ENCODE data around the gene TSPAN7. TPM values are rescaled to one million over a fixed set of nuclear protein-coding genes. Genes with fewer than 3 reads are reported as not detected.

Gene TSPAN7
- total RNA-seq, 1 donor from 2014 or later: 3.9 TPM

DNA sequence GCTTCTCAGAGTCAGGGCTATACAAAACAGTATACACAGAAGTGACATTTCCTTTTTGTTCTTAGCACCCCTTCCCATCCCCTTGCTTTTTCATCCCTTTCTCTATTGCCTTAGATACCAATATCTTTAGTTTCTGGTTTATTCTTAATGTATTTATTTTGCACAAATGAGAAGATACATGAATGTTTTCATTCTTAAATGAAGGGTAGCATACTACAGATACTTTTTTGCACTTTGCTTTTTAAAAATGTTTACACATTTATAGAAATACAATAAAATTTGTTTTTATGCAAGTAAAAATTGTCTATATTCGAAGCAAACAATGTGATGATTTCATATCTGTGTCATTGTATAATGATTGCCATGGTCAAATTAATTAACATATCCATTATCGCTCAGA, 33.1 kb downstream of the TSPAN7 start:
- DNase-seq (ENCODE audit: low spot score): no peak

DNA sequence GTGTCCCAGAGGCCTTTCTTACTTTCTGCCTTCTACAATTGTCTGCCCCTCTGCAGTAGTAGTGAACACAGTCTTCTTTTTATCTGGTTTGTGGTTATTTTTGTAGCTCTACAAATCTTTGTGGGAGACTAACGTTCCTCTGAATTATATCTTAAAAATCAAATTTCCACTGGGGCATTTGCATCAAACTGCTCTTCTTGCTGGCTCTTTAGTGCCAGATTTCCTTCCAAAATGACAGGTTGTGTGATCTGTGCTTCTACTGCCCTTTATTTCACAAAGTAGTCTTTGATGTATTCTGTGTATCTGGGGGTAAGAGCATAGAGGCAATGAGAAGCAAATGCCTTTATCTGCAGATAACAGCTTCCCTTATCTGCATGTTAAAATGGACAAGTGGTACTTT, 34.5 kb downstream of the TSPAN7 start:
- DNase-seq (ENCODE audit: low spot score): no peak

DNA sequence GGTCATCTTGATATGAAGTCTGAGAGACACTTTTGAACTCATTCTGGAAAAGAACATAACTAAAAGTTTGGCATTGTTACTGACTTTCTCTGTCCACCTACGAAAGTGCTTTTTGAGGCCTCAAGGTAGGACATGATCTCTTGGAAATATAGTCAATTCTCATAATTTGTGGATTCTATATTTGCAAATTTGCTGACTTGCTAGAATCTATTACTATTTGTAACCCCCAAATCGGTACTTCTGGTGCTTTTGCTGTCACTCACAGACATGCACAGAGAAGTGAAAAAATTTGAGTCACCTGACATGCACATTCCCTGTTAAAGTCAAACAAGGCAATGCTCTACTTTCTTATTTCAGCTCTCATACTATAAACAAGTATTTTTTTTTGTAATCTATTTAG, 35.6 kb downstream of the TSPAN7 start:
- no peak for DNase-seq (ENCODE audit: low spot score)

DNA sequence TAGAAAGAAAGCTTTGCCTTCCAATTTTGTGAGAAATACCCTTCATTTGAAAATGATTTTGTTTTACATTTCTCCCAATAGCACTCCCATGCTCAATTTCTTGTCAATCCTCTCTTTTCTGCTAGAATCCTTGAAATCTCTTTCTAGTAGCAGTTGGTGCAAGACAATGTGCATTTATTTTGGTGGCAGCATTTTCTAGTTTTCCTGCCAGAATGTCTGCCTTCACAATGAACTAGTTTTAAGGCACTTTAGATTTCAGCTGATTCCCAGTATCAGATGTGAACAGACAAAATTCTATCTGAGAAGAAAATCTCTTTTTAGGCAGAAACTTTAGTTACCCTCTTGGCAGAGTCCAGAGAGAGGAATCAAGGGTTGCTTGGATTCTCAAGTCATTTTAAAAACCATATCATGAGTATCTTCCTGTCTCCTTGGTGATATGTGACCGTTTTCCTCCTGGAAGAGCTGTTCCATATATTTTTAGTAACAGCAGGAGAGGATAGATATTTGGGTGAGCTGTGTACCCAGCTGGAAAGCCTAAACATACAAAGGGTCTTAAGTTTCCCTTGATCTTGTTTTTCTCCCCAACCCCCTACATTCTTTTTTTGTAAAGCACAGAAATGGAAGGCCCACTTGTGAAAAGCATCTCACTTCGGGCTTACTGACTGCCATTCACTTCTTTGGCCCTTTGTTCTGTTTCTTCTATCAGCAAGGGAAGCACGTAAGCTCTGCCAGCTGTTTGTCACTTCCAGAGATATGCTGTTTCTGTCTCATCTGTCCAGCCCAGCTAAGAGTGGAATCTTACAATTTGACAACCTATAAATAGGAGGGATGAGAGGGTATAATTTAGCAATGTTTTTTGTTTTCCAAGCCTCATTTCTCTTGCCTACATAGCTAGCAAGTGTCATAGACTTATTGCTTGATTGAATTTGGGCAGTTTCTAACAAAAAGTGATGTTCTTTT, 38.7 kb downstream of the TSPAN7 start:
- DNase-seq (ENCODE audit: low spot score): peak; percentile 7

DNA sequence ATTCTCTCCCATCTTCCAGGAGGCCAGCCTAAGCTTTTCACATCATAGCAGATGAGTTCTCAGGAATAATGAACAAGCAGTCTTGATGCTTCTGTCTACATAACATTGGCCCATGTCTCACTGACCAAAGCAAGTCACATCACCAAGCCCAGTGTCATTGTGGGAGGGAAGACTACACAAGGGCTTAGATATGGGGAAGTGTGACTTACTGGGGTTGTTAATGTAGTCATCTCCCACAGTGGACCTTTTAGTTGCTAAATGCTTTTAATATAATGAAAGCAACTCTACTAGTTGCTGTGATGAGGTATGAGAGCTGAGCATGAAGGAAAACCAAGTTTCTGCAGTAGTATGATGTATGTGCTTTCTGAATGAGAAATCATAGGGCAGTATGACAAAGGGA, 40.5 kb downstream of the TSPAN7 start:
- DNase-seq (ENCODE audit: low spot score): no peak

DNA sequence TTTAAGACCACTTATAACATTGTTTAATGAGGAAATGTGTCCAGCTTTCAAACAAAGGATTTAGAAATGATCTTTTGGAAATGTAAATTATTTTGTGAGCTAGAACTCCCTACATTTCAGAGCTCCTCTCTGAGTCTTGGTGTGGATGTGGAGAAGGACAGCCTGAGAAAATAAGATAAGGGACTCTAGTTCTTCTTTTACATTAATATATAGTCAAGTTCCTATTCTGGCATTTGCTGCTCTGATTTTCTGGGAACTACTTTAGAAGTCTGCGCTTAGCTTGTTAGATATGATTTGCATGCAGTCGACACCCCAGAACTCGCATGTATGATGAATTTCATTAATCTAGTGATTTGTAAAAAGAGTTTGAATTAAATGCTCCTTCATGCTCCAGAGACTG, 45.5 kb downstream of the TSPAN7 start:
- no peak for DNase-seq (ENCODE audit: low spot score)

DNA sequence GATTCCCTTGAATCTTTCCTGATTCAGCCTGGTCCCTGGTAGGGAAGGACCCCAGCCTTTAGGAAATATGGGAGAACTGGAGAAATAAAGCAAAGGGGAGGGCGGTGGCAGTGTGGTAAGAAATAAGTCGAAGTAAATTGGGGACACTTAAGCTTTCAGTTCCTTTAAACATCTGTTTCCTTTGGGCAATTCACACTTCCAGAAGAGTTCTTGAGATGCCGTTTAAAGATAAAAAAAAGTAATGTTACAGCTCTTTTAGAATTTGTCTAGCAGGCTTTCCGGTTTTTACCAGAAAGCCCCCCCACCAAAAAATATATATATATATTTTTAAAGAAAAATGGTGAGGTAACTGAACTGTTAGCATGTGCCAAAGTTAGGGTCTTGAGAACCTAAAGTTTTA, 46.6 kb downstream of the TSPAN7 start:
- DNase-seq (ENCODE audit: low spot score): no peak

DNA sequence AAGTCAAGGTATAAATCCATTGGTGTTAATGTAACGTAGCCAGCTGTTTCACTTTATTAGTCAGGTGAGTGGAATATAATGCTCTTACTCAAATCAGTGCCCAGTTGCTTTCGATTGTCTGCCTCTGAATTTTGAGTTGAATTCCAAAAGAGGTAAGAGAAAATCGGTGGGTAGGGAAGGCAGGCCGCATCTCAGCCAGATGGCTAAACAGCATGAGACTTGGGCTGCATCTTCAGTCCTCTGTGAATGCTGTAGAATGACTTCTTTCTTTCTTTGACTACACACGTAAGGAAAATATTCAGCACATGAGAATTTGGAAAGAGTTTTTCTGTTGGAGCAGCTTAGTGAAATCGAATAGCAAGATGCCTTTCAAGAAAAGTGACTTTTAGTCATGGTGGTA, 49.5 kb downstream of the TSPAN7 start:
- DNase-seq (ENCODE audit: low spot score): no peak

DNA sequence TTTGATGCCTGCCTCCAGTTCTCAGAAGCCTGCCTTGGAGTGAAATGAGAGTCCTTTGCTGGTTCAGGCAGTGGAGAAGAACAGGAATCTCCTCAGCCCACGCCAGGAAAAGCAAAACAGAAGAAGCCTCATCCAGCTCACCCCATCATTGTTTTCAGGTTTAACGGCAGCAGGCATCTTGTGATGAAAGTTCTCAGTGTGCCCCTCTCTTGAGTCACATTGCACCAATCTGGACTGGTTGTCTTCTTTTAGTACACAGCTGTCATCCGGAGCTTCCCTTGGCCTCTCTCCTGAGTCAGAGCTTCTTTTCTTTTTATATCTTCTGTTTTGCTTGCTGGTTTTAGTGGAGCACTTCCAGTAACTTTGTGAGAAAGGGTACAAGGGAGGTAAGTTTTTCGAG, 50.9 kb downstream of the TSPAN7 start:
- DNase-seq (ENCODE audit: low spot score): no peak

DNA sequence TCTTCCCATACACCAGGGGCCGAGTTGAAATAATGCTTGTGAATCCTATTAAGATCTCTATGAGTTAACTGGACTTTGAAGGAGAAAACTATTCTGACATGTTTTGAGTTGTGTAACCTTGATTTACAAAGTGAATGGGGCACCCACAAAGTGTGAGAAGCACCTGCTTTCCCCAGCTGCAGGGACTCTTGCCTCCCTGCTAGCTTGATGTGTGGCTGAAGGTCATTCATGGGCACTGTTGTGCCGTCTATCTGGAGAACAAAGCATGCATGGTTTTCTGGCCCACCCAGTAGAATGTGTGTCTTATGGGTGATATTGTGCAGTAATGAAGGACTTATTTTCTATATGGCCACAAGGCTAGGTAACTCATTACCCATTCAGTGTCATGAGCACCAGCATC, 53.1 kb downstream of the TSPAN7 start:
- no peak for DNase-seq (ENCODE audit: low spot score)

DNA sequence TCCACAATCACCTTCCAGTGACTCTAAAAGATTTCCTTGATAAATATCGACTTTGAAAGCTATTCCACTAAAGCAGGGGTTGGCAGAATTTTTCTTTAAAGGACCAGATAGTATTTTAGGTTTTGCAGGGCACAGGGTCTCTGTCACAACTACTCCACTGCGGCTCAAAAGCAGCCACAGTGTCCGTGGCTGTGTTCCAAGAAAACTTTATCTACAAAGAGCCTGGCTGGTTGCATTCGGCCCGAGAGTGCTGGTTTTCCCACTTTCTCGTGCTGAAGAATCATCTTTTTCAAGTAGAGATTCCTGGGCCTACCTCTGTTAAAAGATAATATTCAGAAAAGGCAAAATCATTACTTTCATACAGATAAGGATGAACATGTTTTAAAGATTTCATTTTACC, 55.6 kb downstream of the TSPAN7 start:
- DNase-seq (ENCODE audit: low spot score): peak; percentile 15

DNA sequence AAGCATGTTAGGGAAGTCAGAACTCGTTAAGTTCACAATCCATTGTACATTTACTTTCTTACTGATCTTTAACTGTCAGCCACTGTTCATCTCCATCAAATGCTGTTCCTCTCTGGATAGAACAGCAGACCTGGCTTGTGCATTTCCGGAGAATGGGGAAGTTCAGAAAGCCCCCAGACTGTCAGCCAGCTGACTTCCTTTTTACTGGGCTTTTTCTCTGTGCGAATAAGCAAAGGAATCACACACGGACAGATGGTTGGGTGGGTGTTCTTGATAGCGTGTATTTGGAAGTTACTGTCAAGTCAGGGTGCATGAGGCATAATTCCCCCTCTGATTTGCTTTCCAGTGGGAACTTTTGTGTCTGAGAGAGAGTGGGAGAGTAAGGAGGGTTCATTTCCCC, 56.8 kb downstream of the TSPAN7 start:
- no peak for DNase-seq (ENCODE audit: low spot score)

DNA sequence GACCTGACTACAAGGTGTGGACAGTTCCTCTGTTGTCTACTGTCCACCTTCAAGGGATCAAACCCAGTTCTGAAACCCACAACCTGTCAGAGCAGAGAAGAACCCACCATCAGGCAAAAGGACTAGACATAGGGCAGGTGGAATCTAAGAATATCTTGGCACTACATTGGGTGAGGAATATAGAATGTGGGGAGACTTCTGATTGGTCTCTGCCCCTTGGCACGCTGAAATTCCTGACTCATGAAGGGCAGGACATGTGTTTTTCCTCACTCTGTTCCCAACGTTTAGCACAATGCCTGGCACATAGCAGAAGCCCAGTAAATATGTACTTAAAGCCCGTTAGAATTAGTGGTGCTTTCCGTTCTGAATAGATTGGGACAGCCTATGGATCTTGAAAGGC, 59.3 kb downstream of the TSPAN7 start:
- DNase-seq (ENCODE audit: low spot score): no peak

DNA sequence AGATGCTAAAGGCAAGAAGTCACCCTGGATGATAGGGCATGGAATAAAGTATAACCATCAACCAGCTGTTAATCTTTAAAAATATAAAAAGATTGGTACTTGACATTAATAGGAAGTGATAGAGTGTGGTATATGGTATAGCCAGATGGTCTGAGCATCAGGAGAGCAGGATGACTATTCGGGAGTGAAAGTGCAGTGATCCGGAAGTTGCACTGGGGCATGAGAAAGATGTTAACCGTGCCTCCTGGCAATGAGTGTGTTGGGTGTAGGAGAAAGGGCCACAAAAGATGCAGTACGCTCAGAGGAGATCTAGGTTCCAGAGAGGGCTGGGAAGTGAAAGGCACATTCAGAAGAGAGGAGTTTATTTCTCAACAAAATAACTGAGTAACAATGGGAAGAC, 65.0 kb downstream of the TSPAN7 start:
- no peak for DNase-seq (ENCODE audit: low spot score)

DNA sequence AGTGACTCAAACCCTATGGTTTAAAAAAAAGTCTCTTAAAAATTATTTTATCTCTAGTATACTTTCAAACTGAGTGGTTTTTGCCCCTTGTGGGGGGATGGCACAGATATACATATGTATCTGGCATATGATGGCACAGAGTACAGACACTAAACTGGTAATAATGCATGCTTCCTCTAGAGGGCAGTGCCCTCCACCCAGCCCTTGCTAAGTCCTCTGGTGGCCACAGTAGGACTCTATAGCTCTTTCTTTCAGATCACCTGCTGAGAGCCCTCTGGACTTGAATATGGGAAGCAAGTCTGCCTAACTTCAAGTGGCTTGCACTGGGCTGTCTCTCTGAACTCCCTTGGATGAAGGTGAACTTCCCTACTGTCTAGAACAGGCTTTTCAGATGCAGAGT, 66.3 kb downstream of the TSPAN7 start:
- DNase-seq (ENCODE audit: low spot score): no peak

DNA sequence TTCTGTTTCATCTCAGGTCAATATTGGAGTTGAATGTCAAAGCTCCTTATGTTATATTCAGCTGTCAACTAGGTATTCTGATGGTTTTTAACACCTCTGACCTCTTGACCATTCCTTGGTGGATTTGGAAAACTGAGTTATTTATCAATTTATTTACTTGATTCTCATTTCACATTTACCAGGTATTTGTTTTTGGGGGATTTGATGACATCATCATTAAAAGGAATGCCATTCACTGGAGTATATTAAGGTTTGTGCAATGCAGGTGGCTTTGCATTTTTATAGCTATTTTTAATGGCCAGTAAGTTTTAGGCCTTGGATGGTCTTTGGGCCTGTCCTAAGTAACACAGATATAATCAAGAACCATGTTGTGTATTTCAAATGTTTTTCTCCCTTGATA, 67.2 kb downstream of the TSPAN7 start:
- no peak for DNase-seq (ENCODE audit: low spot score)

DNA sequence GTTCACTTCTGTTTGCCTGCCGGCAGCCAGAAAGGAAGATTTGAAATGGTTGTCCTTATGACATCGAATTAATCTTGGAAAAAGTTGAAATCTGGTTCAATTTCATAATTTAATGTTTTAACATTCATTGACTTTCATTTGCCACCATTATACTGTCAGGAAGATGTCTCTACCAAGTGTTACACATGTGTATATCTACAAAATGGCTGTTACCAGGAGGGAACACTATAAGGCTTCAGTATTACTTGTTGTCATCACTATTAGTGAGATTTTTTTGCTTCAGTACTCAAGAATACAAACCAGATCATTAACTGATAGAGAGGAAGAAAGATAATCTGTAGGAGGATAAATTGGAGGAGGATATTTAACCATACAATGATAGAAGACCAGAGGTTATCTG, 71.2 kb downstream of the TSPAN7 start:
- no peak for DNase-seq (ENCODE audit: low spot score)

DNA sequence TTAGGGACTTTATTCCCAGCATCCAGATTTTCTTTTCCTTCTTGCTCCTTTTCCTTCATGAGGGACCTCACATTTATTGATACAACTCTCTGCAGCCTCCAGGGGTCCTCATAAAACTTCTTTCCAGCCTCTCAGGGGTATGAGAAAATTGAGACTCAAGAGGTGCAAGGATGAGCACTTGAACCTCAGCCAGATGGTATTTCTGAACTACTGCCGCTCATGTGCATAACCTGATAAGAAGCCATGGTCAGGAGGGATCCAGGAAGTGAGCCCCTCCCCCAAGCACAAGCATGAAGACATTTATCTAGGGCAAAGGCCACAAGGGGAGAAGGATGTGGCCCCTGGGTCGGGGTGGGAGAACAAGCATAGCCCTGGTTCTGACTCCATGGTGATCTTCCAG, 73.3 kb downstream of the TSPAN7 start:
- no peak for DNase-seq (ENCODE audit: low spot score)

DNA sequence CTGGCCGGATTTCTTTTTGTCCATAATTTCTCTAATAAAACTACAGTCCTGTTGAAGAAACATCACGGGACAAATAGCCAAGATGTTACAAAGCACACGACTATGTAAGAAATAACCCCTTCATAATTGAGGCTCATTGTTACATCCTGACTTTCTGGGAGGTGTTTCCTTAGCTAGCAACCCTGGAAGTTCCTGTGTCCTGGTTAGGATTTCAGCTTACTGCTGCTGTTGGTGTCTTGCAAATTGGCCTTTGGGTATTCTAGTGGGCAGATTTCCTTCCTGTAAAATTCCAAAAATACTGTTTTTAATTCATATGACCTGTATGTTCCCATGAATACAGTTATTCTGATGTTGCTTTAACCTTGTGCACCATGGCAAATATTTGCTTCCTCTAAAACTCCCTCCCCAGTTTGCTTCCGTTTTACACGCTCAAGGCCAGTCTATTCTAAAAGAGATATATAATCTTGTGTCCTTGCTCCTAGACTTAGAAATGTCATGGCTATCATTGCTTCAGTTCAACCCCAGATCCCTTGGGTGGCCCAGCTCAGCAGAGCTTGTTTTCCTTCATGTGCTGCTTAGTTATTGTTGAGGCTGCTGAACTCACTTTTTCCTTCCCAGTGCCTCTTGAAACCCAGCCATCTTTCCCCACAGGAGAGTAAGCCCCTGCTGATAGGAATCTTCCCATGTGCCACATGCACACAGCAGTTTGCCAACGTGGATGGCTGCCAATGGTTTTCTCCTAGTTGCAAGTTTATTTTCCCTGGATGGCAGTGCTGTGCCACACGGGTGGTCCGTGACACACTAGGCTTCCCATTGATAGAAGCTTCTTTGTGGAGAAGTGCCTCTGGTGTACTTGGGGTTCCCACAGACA, 75.8 kb downstream of the TSPAN7 start:
- no peak for DNase-seq (ENCODE audit: low spot score)

DNA sequence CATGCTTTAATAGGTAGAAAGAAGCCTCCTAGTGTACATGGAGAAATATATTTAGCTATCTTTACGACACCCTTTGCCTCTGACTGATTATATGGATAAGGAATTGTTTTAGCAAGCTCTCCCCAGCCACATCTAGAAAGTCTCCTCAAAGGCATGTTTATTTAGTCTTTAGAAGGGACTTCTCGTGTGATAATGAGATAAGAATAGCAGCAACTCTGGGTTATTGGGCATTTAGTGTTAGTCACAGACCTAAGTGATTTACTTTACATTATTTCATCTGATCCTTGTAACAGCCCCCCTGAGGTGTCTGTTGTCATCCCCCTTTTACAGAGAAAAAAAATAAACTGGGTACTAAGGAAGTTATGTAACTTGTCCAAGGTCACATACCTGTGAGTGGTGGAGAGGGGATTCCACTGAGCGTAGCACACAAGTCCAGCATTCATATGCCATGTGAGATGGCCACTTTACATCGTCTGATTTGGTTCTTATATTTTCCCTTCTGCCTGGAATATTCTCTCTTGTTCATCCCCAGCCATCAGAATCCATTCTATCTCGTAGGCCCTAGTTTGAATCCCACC, 77.7 kb downstream of the TSPAN7 start:
- no peak for DNase-seq (ENCODE audit: low spot score)

DNA sequence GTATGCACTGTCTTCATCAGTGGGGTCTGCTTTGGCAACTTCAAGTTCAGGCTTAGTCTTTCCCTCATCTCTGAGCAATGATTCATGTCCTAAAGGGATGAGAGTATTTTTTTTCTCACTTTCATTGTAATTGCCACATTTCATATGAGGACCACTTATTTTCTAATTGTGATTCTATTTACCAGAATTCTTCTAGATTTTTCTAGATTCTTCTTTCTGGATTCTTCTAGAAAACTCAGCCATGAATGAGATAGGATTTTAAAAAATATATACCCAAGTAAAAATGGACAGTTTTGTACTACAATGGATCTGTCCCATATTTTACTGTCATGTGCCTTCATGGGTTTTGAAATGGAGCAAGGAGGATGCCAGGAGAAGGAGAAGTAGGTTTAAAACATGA, 78.4 kb downstream of the TSPAN7 start:
- DNase-seq (ENCODE audit: low spot score): no peak

DNA sequence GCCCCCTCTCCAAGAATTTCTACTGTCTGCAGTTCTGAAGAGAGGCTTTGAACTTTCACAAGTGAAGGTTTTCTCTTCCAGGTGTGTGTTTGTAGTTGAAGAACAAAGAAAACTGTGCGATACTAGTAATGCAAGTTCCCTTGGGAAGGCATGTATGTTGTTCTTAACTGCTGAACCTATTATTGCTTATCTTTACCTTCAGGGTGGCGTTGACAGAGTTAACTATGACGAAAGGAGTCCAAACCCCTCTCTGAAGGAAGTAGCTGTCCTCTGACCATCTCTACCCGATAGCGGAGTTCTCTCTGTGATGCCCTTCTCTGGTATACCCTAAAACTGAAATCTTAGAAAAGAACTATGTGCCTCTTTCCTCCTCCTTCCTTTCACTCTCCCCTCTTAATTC, 79.9 kb downstream of the TSPAN7 start:
- no peak for DNase-seq (ENCODE audit: low spot score)
